ENCODE results near the gene RIPPLY2.

DNA sequence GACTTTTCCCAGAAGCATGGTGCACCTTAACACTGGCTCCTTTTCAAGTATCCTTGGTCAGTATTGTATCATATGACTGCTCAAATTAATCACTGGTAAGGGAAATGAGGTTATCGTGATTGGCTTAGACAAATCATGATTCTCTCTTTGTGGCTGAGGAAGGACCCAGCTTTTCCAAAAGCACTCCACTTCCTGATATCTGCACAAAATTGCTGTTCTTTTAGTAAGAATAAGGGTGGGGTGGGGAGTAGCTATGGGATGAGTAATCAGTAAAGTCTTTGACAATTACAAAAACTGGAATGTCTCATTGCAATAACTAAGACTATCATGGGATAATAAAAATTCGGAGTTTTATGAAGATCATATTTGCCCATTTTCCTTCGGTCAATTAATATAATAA, 9.0 kb upstream of the RIPPLY2 start:
- TF ChIP-seq, protein P1, sequence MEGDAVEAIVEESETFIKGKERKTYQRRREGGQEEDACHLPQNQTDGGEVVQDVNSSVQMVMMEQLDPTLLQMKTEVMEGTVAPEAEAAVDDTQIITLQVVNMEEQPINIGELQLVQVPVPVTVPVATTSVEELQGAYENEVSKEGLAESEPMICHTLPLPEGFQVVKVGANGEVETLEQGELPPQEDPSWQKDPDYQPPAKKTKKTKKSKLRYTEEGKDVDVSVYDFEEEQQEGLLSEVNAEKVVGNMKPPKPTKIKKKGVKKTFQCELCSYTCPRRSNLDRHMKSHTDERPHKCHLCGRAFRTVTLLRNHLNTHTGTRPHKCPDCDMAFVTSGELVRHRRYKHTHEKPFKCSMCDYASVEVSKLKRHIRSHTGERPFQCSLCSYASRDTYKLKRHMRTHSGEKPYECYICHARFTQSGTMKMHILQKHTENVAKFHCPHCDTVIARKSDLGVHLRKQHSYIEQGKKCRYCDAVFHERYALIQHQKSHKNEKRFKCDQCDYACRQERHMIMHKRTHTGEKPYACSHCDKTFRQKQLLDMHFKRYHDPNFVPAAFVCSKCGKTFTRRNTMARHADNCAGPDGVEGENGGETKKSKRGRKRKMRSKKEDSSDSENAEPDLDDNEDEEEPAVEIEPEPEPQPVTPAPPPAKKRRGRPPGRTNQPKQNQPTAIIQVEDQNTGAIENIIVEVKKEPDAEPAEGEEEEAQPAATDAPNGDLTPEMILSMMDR (IDR thresholded peaks at IDR 0.05), result no peak
- no peak for TF ChIP-seq POLR2AphosphoS5 (IDR thresholded peaks at IDR 0.05; ENCODE audit: insufficient read depth in 1 of 2, low read depth in 1 of 2)
